Measurements from ENCODE around the gene NRXN3. TPM values are rescaled to one million over a fixed set of nuclear protein-coding genes. Genes with fewer than 3 reads are reported as not detected.

Gene NRXN3
- total and polyA plus RNA-seq, 4 donors: 21.9 to 73.4 (median 65.7) TPM

DNA sequence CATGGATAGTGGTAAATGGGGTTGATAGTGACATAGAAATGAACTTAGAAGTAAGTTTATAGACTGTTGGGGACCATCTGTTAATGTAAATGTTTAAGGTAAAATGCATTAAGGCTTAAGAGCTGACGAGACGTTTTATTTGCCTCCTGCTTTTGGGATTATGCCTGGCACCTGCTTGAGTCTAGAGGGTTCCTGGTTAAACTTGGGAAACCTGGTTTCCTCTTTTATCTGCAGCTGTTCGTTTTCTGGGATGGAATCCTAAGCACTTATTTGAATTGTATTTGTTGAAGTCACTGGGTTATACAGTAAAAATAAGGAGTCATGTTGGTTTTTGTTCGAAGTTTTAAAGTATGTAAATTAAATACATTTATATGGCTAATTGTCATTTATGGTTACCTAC lies 914.7 kb downstream of the NRXN3 start:
- no peak for DNase-seq (ENCODE audit: low read depth in 4 of 6, low spot score in 6 of 6)
- Histone ChIP-seq H3K36me3 (ENCODE audit: control insufficient read depth, insufficient read depth, low read length) (no peaks in the 10 kb centered on the region), H3K4me3 (ENCODE audit: low read depth, low read length) (no peak overlapping the region), H3K27ac (ENCODE audit: low read depth, low read length) (no peak overlapping the region), H3K27me3 (ENCODE audit: control insufficient read depth, insufficient read depth, low read length) (no peaks in the 10 kb centered on the region), H3K9me3 (ENCODE audit: control insufficient read depth, insufficient read depth, low read length) (no peaks in the 10 kb centered on the region), H3K4me1 (ENCODE audit: control insufficient read depth, insufficient read depth, low read length) (no peaks in the 10 kb centered on the region)
- WGBS (ENCODE audit: insufficient coverage): 47% methylated on average over 3 of the region's 4 CpGs

DNA sequence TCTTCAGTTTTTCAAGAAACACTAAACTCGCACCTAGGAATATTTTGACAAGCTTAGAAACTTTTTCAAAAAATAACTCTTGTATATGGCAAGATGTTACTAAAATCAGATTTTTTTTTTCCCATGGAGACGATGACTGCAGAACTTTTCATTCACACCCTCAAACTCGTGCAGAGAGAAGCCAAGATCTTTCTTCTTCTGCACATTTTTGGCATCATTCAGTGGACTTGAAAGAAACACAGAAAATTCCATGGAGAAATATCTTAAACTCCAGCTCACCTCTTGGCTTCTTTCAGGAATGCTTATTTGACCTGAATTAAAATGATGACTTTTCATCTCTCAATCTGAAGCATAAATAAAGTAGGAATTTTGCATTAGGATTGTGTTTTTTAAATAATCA lies 919.4 kb downstream of the NRXN3 start:
- no CpG with 5 or more reads among the region's 3 CpGs for WGBS (ENCODE audit: insufficient coverage)
- peak in 1 of 6 donors; percentile 26 for DNase-seq (ENCODE audit: low read depth in 4 of 6, low spot score in 6 of 6)
- H3K27ac ChIP-seq (ENCODE audit: low read depth, low read length): no peak overlapping the region
- no peaks in the 10 kb centered on the region for H3K36me3 ChIP-seq (ENCODE audit: control insufficient read depth, insufficient read depth, low read length)
- no peak overlapping the region for H3K4me3 ChIP-seq (ENCODE audit: low read depth, low read length)
- H3K9me3 ChIP-seq (ENCODE audit: control insufficient read depth, insufficient read depth, low read length): no peaks in the 10 kb centered on the region
- no peaks in the 10 kb centered on the region for H3K27me3 ChIP-seq (ENCODE audit: control insufficient read depth, insufficient read depth, low read length)
- H3K4me1 ChIP-seq (ENCODE audit: control insufficient read depth, insufficient read depth, low read length): no peaks in the 10 kb centered on the region

- 67% methylated on average over 2 of the region's 2 CpGs for WGBS (ENCODE audit: insufficient coverage)
- Histone ChIP-seq H3K27me3 (ENCODE audit: control insufficient read depth, insufficient read depth, low read length) (no peaks in the 10 kb centered on the region), H3K4me3 (ENCODE audit: low read depth, low read length) (no peak overlapping the region), H3K27ac (ENCODE audit: low read depth, low read length) (no peak overlapping the region), H3K9me3 (ENCODE audit: control insufficient read depth, insufficient read depth, low read length) (no peaks in the 10 kb centered on the region), H3K36me3 (ENCODE audit: control insufficient read depth, insufficient read depth, low read length) (no peaks in the 10 kb centered on the region), H3K4me1 (ENCODE audit: control insufficient read depth, insufficient read depth, low read length) (no peaks in the 10 kb centered on the region)
- DNase-seq (ENCODE audit: low read depth in 4 of 6, low spot score in 6 of 6): peak in 1 of 6 donors; percentile 48
These were observed 920.5 kb downstream of the NRXN3 start for GRCh38 chr14:79090641-79091180.

DNA sequence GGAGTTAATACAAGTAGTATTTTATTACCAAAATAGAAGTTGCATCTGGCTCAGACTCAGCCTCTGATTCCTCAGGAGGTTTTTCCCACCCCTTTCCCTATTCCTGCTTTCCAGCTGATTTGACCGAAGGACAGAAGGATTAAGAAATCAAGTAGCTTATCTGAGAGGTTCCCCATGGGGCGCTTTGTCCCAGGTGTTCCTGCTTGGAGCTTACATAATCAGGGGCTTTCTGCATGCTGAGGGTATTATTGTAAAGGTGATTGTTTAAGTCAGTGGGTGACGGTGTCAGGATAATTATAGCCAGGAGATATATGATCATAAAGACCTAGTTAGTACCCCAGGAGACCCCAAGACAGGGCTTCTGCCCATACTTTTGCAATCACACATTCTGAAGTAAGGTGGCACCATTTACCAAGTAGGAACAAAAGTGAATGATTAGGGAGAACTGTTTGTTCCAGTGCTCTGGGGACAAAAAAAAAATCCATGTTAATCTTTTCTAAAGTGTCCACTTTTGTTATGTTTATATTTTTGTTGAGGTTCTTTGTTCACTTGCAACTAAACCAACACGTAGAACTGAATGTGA lies 921.3 kb downstream of the NRXN3 start:
- DNase-seq (ENCODE audit: low read depth in 4 of 6, low spot score in 6 of 6): no peak
- no peaks in the 10 kb centered on the region for H3K36me3 ChIP-seq (ENCODE audit: control insufficient read depth, insufficient read depth, low read length)
- H3K9me3 ChIP-seq (ENCODE audit: control insufficient read depth, insufficient read depth, low read length): no peaks in the 10 kb centered on the region
- H3K27me3 ChIP-seq (ENCODE audit: control insufficient read depth, insufficient read depth, low read length): no peaks in the 10 kb centered on the region
- H3K4me3 ChIP-seq (ENCODE audit: low read depth, low read length): no peak overlapping the region
- H3K4me1 ChIP-seq (ENCODE audit: control insufficient read depth, insufficient read depth, low read length): no peaks in the 10 kb centered on the region
- WGBS (ENCODE audit: insufficient coverage): 25% methylated on average over 2 of the region's 4 CpGs
- H3K27ac ChIP-seq (ENCODE audit: low read depth, low read length): no peak overlapping the region

DNA sequence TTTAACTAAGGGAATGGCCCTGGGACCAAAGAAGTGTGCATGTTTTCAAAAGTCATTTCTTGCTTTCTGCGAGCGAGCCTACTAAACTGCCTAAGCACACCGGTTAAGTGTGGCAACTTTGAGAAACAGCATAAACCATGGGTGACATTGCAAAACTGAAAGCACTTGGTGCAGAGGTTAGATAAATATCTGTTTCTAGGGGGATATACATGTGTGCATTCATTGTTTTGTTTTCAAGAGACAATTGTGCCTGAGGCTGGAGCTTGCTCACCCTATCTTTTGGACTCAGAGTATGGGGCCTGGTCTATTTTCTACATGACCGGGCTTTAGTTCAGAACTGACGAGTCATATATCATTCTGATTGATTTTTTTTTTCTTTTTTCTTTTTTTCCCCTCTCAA lies 923.4 kb downstream of the NRXN3 start:
- Histone ChIP-seq H3K4me1 (ENCODE audit: control insufficient read depth, insufficient read depth, low read length) (no peaks in the 10 kb centered on the region), H3K36me3 (ENCODE audit: control insufficient read depth, insufficient read depth, low read length) (no peaks in the 10 kb centered on the region), H3K27ac (ENCODE audit: low read depth, low read length) (no peak overlapping the region), H3K4me3 (ENCODE audit: low read depth, low read length) (no peak overlapping the region), H3K27me3 (ENCODE audit: control insufficient read depth, insufficient read depth, low read length) (no peaks in the 10 kb centered on the region), H3K9me3 (ENCODE audit: control insufficient read depth, insufficient read depth, low read length) (no peaks in the 10 kb centered on the region)
- WGBS (ENCODE audit: insufficient coverage): 61% methylated on average over 3 of the region's 5 CpGs
- no peak for DNase-seq (ENCODE audit: low read depth in 4 of 6, low spot score in 6 of 6)

GRCh38 chr14:79094951-79095350 lies 924.8 kb downstream of the NRXN3 start:
- peak in 1 of 6 donors; percentile 64 for DNase-seq (ENCODE audit: low read depth in 4 of 6, low spot score in 6 of 6)
- Histone ChIP-seq H3K4me3 (ENCODE audit: low read depth, low read length) (no peak overlapping the region), H3K27me3 (ENCODE audit: control insufficient read depth, insufficient read depth, low read length) (no peaks in the 10 kb centered on the region), H3K9me3 (ENCODE audit: control insufficient read depth, insufficient read depth, low read length) (no peaks in the 10 kb centered on the region), H3K4me1 (ENCODE audit: control insufficient read depth, insufficient read depth, low read length) (no peaks in the 10 kb centered on the region), H3K27ac (ENCODE audit: low read depth, low read length) (no peak overlapping the region), H3K36me3 (ENCODE audit: control insufficient read depth, insufficient read depth, low read length) (no peaks in the 10 kb centered on the region)
- WGBS (ENCODE audit: insufficient coverage): no CpG with 5 or more reads among the region's 2 CpGs

- no CpG with 5 or more reads among the region's 1 CpG for WGBS (ENCODE audit: insufficient coverage)
- Histone ChIP-seq H3K27ac (ENCODE audit: low read depth, low read length) (no peak overlapping the region), H3K4me3 (ENCODE audit: low read depth, low read length) (no peak overlapping the region), H3K36me3 (ENCODE audit: control insufficient read depth, insufficient read depth, low read length) (no peaks in the 10 kb centered on the region), H3K9me3 (ENCODE audit: control insufficient read depth, insufficient read depth, low read length) (no peaks in the 10 kb centered on the region), H3K4me1 (ENCODE audit: control insufficient read depth, insufficient read depth, low read length) (no peaks in the 10 kb centered on the region), H3K27me3 (ENCODE audit: control insufficient read depth, insufficient read depth, low read length) (no peaks in the 10 kb centered on the region)
- DNase-seq (ENCODE audit: low read depth in 4 of 6, low spot score in 6 of 6): peak in 1 of 6 donors; percentile 68
These were observed 926.6 kb downstream of the NRXN3 start for GRCh38 chr14:79096811-79097210.

DNA sequence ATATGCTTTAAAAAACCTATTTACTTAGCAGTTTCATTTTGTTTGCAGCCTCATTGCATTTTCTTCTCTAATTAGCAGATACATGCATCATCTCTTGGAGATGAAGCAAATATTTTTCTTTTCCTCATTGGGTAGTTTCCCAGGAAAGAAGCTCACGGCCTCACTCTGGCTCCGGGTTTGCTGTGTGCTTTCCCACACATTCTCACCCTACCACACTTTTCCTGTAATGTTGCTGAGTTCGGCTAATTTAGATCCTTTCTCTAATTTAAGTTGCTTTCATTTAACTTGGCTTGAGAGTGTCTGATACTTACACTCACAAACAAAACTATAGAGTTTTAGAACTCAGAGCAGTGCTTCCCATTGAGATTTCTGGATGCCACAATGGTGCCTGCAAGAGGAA lies 928.2 kb downstream of the NRXN3 start:
- Histone ChIP-seq H3K4me3 (ENCODE audit: low read depth, low read length) (no peak overlapping the region), H3K36me3 (ENCODE audit: control insufficient read depth, insufficient read depth, low read length) (no peaks in the 10 kb centered on the region), H3K4me1 (ENCODE audit: control insufficient read depth, insufficient read depth, low read length) (no peaks in the 10 kb centered on the region), H3K27ac (ENCODE audit: low read depth, low read length) (no peak overlapping the region), H3K9me3 (ENCODE audit: control insufficient read depth, insufficient read depth, low read length) (no peaks in the 10 kb centered on the region), H3K27me3 (ENCODE audit: control insufficient read depth, insufficient read depth, low read length) (no peaks in the 10 kb centered on the region)
- peak in 1 of 6 donors; percentile 39 for DNase-seq (ENCODE audit: low read depth in 4 of 6, low spot score in 6 of 6)
- no CpG with 5 or more reads among the region's 3 CpGs for WGBS (ENCODE audit: insufficient coverage)

DNA sequence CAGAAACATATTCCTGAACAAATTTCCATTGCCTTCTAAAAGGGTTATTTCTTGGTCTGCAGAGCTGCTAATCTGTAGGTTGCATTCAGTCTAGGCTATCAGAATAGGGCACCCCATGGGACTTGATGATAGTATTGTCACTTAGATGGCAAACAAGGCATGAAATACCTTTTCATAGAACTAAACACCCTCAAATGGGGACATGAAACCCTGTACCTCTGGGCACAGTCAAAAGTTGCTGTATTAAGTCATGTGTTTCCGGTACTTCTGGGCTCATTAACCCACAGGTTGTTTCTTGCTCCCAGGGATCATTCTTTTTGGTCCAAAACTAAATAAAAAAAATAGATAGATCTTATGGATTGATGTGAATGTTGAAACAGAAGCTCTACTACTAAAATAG lies 930.4 kb downstream of the NRXN3 start:
- H3K27me3 ChIP-seq (ENCODE audit: control insufficient read depth, insufficient read depth, low read length): no peaks in the 10 kb centered on the region
- H3K27ac ChIP-seq (ENCODE audit: low read depth, low read length): no peak overlapping the region
- H3K36me3 ChIP-seq (ENCODE audit: control insufficient read depth, insufficient read depth, low read length): no peaks in the 10 kb centered on the region
- H3K4me3 ChIP-seq (ENCODE audit: low read depth, low read length): no peak overlapping the region
- no peaks in the 10 kb centered on the region for H3K4me1 ChIP-seq (ENCODE audit: control insufficient read depth, insufficient read depth, low read length)
- H3K9me3 ChIP-seq (ENCODE audit: control insufficient read depth, insufficient read depth, low read length): no peaks in the 10 kb centered on the region
- no peak for DNase-seq (ENCODE audit: low read depth in 4 of 6, low spot score in 6 of 6)
- whole genome bisulfite sequencing (ENCODE audit: insufficient coverage): no CpG with 5 or more reads among the region's 1 CpG

DNA sequence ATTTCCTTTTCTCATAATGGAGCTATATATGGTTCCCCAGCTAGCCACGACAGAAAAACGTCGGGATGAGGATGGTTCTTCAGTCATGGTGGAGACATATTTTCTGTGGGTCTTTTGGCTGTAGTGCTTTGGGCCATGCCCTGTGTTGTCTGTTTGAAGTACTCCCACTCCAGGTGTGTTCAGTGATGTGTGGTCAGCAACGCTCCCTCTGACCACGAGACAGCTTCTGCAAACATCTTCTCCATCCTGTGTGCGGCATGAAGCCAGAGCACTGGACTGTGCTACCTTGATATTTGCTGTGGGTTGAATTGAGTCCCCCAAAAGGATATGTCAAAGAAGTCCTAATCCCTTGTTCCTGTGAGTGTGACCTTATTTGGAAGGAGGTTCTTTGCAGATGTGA lies 931.2 kb downstream of the NRXN3 start:
- 75% methylated on average over 2 of the region's 6 CpGs for WGBS (ENCODE audit: insufficient coverage)
- no peaks in the 10 kb centered on the region for H3K9me3 ChIP-seq (ENCODE audit: control insufficient read depth, insufficient read depth, low read length)
- H3K4me3 ChIP-seq (ENCODE audit: low read depth, low read length): no peak overlapping the region
- H3K4me1 ChIP-seq (ENCODE audit: control insufficient read depth, insufficient read depth, low read length): no peaks in the 10 kb centered on the region
- no peak overlapping the region for H3K27ac ChIP-seq (ENCODE audit: low read depth, low read length)
- H3K36me3 ChIP-seq (ENCODE audit: control insufficient read depth, insufficient read depth, low read length): no peaks in the 10 kb centered on the region
- H3K27me3 ChIP-seq (ENCODE audit: control insufficient read depth, insufficient read depth, low read length): no peaks in the 10 kb centered on the region
- no peak for DNase-seq (ENCODE audit: low read depth in 4 of 6, low spot score in 6 of 6)
